ENCODE measurements around the gene OR2AT4.

Gene OR2AT4

DNA sequence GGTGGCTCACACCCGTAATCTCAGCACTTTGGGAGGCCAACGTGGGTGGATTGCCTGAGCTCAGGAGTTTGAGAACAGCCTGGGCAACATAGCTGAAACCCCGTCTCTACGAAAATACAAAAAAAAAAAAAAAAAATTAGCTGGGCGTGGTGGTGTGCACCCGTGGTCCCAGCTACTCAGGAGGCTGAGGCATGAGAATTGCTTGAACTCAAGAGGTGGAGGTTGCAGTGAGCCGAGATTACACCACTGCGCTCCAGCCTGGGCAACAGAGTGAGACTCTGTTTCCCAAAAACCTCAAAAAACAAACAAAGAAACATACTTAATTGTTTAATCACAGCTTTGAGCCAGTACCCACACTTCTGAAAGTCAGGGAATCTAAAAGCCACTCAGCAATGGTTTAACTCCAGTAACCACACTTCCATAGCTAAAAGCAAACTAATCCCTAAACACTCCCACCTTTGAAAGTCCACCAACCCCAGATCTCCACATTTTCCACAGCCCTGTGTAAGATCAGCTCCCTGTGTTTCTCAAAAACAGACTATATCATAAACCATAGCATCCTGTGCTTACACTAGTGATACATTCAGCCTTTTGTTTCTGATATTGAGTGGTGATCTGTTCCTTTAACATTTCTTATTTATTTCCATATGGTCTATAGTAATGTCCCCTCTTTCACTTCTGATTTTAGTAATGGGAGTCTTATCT lies 4.9 kb upstream of the OR2AT4 start:
- no peak for TF ChIP-seq CEBPB (IDR thresholded peaks at IDR 0.05)
- no peak for TF ChIP-seq CREB1 (IDR thresholded peaks at IDR 0.05; ENCODE audit: low read depth)
- TF ChIP-seq, protein P1, sequence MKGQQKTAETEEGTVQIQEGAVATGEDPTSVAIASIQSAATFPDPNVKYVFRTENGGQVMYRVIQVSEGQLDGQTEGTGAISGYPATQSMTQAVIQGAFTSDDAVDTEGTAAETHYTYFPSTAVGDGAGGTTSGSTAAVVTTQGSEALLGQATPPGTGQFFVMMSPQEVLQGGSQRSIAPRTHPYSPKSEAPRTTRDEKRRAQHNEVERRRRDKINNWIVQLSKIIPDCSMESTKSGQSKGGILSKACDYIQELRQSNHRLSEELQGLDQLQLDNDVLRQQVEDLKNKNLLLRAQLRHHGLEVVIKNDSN (IDR thresholded peaks at IDR 0.05), result no peak
- TF ChIP-seq TCF12 (IDR thresholded peaks at IDR 0.05; ENCODE audit: low read depth), result no peak
- no peak for TF ChIP-seq TEAD4 (IDR thresholded peaks at IDR 0.05)
- no peak for TF ChIP-seq EGR1 (IDR thresholded peaks at IDR 0.05)

DNA sequence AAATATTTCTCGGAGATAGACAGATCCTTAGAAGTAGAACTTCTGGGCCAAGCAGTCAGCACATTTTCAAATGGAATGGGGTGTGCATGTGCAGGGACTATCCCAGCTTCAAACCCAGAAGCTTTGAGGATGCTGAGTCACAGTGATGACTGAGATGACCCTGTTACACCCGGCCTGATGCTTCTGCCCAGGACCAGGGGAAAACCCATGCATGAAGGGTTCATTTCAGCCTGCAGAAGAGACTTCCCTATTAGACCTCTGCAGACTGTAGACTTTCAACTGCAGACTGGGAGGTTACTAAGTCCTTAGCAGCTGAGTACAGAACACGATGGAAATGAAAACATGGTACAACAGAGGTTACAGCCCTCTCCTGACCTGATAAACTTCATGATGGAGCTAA lies 3.6 kb upstream of the OR2AT4 start:
- TF ChIP-seq, protein P2, sequence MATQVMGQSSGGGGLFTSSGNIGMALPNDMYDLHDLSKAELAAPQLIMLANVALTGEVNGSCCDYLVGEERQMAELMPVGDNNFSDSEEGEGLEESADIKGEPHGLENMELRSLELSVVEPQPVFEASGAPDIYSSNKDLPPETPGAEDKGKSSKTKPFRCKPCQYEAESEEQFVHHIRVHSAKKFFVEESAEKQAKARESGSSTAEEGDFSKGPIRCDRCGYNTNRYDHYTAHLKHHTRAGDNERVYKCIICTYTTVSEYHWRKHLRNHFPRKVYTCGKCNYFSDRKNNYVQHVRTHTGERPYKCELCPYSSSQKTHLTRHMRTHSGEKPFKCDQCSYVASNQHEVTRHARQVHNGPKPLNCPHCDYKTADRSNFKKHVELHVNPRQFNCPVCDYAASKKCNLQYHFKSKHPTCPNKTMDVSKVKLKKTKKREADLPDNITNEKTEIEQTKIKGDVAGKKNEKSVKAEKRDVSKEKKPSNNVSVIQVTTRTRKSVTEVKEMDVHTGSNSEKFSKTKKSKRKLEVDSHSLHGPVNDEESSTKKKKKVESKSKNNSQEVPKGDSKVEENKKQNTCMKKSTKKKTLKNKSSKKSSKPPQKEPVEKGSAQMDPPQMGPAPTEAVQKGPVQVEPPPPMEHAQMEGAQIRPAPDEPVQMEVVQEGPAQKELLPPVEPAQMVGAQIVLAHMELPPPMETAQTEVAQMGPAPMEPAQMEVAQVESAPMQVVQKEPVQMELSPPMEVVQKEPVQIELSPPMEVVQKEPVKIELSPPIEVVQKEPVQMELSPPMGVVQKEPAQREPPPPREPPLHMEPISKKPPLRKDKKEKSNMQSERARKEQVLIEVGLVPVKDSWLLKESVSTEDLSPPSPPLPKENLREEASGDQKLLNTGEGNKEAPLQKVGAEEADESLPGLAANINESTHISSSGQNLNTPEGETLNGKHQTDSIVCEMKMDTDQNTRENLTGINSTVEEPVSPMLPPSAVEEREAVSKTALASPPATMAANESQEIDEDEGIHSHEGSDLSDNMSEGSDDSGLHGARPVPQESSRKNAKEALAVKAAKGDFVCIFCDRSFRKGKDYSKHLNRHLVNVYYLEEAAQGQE (IDR thresholded peaks at IDR 0.05; ENCODE audit: low read depth), result no peak
- TF ChIP-seq, protein P1 (IDR thresholded peaks at IDR 0.05), result no peak
- TF ChIP-seq NFIC (IDR thresholded peaks at IDR 0.05) (no peak), EGR1 (IDR thresholded peaks at IDR 0.05) (no peak), TEAD4 (IDR thresholded peaks at IDR 0.05) (no peak), YY1 (IDR thresholded peaks at IDR 0.05; ENCODE audit: low read depth) (no peak), CREB1 (IDR thresholded peaks at IDR 0.05; ENCODE audit: low read depth) (no peak), TCF12 (IDR thresholded peaks at IDR 0.05; ENCODE audit: low read depth) (no peak), ZBTB7A (IDR thresholded peaks at IDR 0.05; ENCODE audit: low read depth) (no peak), FOXM1 (IDR thresholded peaks at IDR 0.05; ENCODE audit: borderline replicate concordance, low read depth) (no peak), RAD21 (IDR thresholded peaks at IDR 0.05; ENCODE audit: low read depth) (no peak), TAF1 (IDR thresholded peaks at IDR 0.05; ENCODE audit: low read depth) (no peak), CEBPB (IDR thresholded peaks at IDR 0.05) (no peak)
- TF ChIP-seq, protein P3, sequence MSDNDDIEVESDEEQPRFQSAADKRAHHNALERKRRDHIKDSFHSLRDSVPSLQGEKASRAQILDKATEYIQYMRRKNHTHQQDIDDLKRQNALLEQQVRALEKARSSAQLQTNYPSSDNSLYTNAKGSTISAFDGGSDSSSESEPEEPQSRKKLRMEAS (IDR thresholded peaks at IDR 0.05), result no peak

DNA sequence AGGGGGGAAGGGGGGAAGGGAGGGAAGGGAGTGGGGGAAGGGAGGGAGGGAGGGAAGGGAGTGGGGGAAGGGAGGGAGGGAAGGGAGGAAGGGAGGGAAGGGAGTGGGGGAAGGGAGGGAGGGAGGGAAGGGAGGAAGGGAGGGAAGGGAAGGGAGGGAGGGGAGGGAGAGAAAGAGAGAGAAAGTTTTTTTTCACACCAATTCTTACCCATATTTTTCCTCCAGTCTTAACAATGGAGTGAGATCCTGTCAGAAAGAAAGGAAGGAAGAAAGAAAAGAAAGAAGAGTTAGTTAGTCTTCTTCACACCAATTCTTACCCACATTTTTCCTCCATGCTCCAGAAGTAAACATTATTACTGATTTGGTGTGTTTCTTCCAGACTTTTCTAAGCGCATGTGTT lies 3.0 kb upstream of the OR2AT4 start:
- no peak for TF ChIP-seq EGR1 (IDR thresholded peaks at IDR 0.05)
- TF ChIP-seq EP300 (IDR thresholded peaks at IDR 0.05; ENCODE audit: borderline replicate concordance), result no peak
- TF ChIP-seq TEAD4 (IDR thresholded peaks at IDR 0.05), result no peak
- TF ChIP-seq ZBTB7A (IDR thresholded peaks at IDR 0.05; ENCODE audit: low read depth), result no peak
- TF ChIP-seq, protein P1 (IDR thresholded peaks at IDR 0.05), result no peak
- TF ChIP-seq FOXM1 (IDR thresholded peaks at IDR 0.05; ENCODE audit: borderline replicate concordance, low read depth), result no peak
- no peak for TF ChIP-seq CREB1 (IDR thresholded peaks at IDR 0.05; ENCODE audit: low read depth)
- no peak for TF ChIP-seq TCF12 (IDR thresholded peaks at IDR 0.05; ENCODE audit: low read depth)
- no peak for TF ChIP-seq YY1 (IDR thresholded peaks at IDR 0.05; ENCODE audit: low read depth)
- no peak for TF ChIP-seq CEBPB (IDR thresholded peaks at IDR 0.05)
- TF ChIP-seq, protein P3 (IDR thresholded peaks at IDR 0.05), result no peak
- TF ChIP-seq NFIC (IDR thresholded peaks at IDR 0.05), result no peak
- no peak for TF ChIP-seq RAD21 (IDR thresholded peaks at IDR 0.05; ENCODE audit: low read depth)
- TF ChIP-seq, protein P2 (IDR thresholded peaks at IDR 0.05; ENCODE audit: low read depth), result no peak
- no peak for TF ChIP-seq TAF1 (IDR thresholded peaks at IDR 0.05; ENCODE audit: low read depth)

DNA sequence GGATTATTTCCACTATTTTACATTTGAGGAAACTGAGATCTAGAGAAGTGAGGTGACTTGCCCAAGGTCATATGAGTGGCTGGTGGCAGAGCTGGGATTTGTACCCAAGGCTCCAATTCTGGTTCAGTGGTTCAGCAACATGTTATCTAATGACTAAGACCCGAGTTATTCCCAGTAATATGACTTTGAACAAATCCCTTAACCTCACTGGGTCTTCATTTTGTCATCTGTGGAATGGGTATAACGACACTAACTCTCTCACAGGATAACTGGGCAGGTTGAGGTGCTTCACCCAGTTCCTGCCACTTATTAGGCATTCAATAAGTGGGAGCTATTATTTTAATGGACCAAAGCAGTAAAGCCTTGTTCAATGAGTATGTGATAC lies 489 bp upstream of the OR2AT4 start:
- TF ChIP-seq TAF1 (IDR thresholded peaks at IDR 0.05; ENCODE audit: low read depth) (no peak), RAD21 (IDR thresholded peaks at IDR 0.05; ENCODE audit: low read depth) (no peak), CEBPB (IDR thresholded peaks at IDR 0.05) (no peak), ZBTB7A (IDR thresholded peaks at IDR 0.05; ENCODE audit: low read depth) (no peak), NFIC (IDR thresholded peaks at IDR 0.05) (no peak), TEAD4 (IDR thresholded peaks at IDR 0.05) (no peak), EGR1 (IDR thresholded peaks at IDR 0.05) (no peak)
- TF ChIP-seq, protein P1 (IDR thresholded peaks at IDR 0.05), result no peak
- TF ChIP-seq, protein P2 (IDR thresholded peaks at IDR 0.05; ENCODE audit: low read depth), result no peak
- TF ChIP-seq, protein P3 (IDR thresholded peaks at IDR 0.05), result no peak

Measured in Ishikawa (cell line).